Measurements from ENCODE around the gene CCN6.
"Not testable (repeated sequence)": the region's sequence is repeated elsewhere in the genome, so short reads cannot be mapped to it uniquely, and the experiment has no call there.

CCN6 gene

DNA sequence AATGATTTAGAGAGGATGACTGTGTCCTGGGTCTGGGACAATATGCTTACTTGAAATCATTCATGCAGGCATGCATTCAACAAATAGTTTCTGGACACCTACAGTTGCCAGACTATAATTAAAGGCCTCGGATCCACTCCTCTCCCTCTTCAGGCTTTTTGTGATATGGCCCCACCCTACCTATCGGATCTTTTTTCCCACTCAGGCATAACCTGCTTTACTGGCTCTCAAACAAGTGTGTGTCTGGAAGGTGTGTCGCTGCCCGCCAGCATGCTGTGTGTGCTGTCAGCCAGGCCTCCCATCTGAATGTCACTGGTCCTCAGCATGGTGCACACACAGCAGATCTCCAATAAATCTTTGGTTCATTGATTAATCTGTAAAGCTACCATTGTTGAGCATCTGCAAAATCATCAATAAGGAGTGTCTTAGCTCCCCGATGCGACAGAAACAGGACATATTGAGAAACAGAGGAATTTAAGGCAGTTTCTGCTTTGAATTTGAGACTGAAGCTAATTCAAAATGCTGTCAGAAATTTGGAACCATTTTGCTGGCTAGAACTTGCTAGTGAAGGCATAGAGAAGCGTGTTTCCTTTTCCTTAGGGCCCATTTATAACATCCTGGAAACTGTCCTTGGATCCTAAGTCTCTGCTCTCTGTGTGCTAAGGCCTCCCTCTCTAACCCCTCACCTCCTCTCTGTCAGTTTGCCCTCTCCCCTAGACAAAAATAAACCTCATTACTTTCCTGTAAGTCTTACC lies 23.5 kb upstream of the CCN6 start:
- no peak for DNase-seq

DNA sequence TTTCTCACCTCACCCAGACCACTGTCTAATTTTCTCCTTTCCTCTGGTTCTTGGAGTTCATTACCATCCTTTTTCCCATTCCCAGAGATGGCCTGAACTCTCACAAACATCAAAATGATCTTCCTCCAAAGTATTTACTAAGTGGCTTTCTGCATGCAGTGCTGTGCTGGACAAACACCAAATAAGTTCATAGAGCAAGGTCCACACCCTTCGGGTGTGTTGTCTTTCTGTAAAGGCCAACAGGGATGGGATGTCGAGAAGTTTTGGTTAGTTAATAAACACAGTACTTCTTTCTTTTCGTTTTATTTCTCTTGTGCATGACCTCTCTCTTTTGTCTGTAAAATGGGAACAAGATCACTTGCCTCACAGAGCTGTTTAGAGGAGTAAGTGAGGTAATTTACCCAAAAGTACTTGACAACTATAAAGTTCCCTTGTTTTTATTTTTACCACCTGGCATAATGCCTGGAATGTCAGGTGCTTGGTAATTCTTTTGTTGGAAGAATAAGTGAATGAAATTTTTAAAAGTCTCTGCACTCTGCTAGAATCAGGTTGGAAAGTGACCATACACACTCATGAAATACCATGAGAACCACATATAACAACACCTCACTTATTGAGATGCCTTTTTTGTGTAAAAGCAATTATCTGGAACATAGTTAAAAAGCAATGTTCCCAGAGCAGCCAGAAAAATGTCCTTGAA lies 22.8 kb upstream of the CCN6 start:
- DNase-seq = no peak

DNA sequence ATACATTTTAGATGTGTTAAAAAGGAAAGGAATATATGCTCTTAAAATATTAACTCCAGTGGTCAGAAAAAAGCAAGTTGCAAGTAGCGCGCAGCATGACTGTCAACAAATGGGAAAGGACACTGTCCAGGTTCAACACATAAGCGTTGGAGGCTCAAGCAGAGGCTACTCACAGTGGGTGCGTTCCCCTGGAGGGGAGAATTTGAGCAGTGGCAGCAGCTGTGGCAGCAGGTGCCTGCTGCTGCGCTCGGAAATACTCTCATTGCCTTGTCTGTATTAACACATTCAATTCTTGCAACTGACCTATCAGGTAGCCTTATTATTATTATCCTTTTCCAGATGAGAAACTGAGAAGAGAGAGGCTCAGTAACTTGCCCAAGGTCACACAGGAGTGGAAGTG lies 21.9 kb upstream of the CCN6 start:
- DNase-seq = no peak

DNA sequence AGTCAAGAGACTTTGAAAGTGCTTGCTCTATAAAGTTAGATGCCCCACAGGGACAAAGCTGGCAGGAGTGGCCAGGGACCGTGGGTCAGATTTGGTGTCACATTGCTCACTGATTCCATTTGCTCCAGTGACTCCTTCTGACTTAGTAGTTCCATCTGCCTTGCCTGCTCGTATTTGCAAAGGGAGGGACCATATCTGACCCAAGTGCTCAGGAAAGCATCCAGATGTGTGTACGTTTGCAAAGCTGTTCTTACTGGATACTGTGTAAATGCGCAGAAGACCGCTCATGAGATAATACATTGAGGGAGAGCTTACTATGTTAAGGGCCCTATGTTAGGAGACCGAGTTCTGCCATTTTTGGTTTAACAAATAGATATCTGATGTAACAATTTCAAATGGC lies 21.2 kb upstream of the CCN6 start:
- no peak for DNase-seq

DNA sequence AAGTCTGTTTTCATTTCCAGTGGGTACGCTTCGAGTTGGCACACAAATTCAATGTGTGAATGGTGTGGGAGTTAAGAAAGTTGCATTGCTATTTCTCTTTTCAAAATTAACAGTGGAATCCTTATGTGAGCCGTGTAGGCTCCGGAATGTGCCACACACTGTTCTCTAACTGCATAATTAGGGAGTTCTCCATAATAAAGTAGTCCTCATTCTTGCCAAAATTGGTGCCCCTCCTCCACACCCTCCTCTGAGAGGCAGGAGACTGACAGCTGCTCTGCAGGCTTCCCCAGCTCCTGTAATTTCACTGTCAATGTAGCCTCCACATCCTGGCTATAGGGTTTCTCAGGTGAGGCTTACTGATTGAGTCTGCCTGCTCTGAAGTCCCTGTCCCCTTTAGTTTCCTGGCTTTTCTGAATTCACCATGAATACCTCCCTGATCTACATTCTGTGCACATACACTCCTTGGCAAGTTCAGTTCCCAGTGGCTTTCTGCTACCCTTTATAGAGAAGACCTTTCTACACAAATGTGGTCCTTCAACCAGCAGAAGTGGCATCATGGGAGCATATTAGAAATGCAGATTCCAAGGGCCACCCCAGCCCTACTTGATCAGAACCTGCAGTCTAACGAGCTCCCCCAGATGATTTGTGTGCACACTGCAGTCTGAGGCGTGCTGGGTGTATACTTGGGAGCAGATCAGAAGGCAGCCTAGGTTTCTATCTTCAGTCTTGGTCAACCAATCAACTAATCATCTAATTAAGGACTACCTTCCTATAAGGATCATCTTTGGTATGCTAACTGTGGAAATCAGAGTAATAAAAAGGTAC lies 19.9 kb upstream of the CCN6 start:
- DNase-seq = no peak

DNA sequence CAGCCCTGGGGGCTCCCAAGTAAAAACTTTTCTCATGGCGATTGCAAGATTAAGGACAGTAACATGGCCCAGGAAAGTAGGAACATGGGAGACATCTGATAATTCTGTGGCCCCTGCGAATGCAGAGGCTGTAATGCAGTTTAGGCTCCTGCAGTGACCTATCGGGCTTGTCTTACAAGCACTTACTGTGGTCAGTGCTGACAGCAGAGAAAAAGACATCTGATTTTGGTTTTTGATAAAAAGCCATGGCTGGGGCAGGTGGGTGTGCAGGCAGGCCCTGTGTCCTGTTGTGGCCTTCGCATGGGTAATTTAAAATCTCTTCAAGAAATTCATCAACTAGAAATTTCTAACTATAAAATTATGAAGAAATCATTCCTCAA lies 19.3 kb upstream of the CCN6 start:
- no peak for DNase-seq

DNA sequence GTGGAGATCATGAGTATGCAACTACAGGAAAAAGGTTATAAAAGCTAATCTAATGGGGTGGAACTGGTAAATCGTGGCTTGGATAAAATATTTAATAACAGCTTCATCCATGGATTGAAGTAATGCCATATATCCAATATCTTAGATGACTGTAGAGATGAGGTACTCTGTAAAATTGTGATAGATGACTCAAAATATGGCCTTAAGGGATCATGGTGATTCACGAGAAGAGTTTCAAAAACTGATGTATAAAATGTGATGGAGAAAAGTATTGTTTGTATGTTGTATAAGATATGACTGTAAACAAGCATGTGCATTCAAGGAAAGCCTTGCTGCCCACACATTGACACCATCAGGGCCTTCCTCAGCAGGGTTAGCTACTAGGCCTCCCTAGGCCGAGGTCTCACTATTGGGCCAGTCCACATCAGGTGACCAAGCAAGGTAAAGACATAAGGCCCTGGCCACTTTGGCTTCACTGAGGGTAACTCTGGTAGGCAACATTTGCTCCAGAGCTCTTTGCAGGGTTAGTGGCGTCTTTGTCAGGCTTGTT lies 17.7 kb upstream of the CCN6 start:
- no peak for DNase-seq

DNA sequence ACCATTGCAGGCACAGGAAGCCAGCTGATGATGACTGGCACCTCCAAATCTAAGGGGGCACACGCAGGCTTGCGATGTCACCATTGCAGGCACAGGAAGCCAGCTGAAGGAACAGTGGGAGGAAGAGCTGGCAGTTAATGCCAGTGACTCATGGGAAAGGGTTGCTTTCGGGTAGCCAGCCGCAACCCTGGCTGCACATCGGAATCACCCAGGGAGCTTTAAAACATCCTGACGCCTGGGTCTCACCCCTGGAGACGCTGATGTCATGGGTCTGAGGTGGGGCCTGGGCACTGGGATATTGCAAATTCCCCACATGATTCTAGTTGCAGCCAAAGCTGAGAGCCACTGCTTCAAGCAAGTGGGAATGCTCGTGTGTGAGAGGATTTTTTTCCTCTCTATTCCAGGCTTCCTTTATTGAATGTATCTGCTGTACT lies 16.1 kb upstream of the CCN6 start:
- DNase-seq = no peak

DNA sequence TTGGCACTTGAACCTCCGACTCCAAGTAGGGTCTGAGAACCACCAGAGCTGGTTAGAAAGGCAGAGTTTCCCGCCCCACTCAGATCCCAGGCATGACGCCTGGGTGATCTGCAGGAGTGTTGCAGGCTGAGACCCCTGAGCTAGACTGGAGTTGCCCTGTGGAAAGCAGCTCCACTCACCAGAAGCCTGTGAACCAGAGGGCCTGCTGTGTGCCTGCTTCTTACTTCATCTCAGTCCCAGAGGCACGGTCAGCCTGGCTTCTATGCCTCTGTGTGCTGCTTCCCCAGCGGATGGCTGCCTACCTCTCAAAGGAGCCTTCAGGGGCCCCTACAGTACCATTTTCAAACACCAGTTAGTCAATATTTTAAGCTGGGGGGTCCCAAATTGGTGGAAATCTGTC lies 15.6 kb upstream of the CCN6 start:
- DNase-seq = no peak

DNA sequence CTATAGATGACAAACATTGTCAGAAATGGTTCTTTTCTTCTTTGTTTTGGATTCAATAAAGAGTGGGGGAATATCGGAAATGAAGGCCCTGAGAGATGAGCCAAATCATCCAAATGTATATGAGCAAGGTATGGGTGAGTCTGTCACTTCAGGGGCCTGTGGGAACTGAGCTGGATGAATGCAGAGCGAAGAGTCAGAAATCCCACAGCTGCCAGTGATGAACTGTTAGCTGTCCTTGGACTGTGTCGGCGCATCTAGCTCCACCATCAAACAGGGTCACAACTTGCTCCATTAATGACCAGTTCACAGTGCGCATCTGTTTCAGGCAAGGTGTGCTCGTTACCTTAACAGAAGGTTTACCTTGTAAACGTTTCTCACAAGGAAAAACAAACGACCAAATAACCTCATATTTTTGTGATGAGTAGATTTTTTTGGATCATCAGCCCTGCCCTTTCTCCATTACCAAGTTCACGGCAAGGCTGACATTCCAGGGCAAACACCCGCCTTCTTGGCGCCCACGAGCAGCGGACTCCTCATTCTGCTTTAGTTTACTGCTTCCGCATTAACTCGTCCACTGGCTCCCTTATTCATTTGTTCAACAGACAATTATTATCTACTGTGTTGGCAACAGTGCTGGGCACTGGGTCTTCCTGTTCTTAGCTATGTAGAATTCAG lies 15.0 kb upstream of the CCN6 start:
- DNase-seq = no peak

DNA sequence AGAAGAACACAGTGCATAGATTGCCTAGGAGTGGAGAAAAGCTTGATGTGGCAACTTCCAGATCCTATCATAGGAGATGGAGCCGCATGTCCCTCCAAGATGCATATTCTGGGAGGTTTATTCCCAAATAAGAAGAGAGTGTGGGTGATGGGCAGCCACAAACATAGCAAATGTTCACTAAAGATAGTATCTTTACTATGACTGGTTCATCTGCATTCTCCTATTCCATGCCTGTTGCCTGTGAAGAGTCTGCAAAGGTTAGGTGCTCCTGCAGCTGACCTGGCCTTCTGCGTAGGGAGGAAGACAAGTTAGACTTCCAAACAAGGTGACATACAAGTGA lies 14.5 kb upstream of the CCN6 start:
- DNase-seq = no peak

DNA sequence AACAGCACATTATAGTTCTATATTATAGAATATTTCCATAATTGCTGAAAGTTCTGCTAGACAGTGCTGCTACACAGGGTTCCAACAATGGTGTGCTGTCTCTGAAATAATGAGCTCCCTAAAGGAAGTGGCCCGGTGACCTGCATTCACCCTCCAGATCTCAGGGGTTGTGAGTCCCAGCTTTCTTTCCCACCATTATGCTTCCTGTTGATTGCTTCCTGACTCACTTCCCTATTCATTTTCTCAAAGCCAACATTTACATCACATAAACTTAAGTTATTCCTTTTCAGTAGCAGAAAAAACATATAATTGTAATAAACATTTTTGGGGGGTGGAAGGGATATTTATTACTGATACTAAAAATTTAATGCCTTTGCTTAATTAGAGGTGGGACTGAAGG lies 12.9 kb upstream of the CCN6 start:
- DNase-seq = no peak

DNA sequence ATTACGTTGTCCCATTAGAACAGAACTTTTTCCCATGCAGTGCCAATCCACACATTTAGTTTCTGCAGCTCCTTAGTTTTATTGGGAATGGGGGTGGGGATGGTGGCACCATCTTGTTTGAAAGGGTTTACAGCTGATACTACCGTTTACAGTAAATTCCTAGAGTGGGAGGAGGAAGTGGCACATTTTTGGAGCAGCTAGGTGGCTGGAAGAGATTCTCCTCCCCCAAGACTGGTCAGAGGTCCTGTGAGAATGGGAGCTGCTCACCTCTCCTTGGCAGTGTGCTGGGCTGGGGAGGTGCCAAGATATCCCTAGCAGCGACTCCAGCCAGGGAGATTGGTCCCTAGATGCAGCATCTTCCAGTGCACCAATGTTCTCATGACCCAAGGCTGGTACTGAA lies 12.4 kb upstream of the CCN6 start:
- DNase-seq = no peak

DNA sequence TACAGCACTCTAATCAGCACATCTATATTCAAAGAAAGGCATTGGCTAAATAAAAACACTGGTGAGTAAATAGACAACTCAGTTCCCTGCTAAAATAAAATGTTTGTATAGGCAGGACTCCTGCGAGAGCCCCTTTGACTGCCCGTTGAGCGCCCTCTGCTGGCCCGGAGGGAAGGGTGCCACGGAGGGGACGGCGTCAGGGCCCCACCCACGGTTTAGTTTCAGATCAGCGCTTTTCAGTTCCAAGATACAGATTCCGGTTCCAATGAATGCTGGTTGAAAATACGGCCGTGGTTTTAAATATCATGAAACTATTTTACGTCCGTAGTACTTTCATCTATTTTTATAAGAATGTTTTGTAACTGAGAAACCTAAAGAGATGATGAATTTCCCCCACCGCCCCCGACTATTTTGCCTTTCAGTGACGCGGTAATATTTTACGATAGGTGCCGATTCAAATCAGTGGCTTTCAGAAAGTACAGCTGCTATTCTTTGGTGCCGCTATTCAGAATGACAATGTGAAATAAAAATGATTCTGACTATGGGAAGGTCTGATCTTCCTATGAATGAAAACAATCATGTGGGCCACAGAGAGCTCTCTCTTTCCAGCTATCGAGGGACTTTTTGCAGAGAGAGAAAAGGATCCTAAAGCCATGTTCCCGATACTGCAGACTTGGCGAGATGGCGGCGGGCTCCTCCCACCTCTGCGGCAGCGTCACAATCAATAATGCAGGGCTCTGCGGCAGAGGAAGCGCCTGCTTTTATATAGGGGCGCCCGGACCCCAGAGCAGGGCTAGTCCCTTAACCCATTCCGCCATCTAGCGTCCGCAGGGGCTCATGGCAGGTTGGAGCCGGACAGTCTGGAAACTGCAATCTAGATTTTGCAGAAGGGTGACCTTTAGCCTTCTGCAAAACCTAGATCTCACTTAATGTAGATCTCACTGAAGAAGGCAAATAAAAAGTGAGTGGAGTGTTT lies 10.6 kb upstream of the CCN6 start:
- DNase-seq = peak; percentile 84

DNA sequence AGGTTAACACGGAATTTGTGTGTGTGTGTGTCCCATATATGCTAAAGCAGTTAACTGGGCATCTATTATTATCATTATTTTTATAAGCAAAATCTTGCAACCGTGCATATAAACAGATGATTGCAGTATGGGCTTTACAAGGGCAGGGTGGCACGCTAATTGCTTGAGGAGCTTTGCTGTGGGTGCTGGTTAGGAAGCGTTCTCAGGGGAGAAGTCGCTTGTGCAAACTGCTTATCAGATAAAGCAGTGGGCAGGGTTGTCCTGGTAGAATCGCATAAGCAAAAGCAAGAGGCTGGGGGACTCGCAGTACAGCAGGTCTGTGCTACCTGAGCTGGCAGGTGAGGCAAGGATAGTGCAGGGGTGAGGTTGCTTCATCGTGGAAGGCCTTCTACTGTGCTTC lies 9.7 kb upstream of the CCN6 start:
- no peak for DNase-seq

DNA sequence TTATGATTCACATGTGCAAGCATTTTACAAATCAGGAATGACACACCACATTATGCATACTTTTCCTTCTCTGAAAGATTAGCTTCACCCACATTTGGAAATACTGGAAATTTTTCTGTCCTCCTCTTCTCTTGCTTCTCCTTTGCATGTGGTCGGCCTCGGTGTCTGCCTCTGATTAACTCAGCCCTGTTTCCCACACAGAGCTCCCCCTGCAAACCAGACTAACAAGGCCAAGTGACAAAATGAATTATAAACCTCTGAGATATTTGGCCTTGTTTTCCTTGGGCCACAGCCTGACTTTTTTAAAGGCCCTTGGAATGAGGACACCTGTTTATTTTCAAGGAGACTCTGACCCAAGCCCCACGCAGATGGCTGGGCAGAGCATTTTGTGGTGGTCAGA lies 9.0 kb upstream of the CCN6 start:
- DNase-seq = no peak

DNA sequence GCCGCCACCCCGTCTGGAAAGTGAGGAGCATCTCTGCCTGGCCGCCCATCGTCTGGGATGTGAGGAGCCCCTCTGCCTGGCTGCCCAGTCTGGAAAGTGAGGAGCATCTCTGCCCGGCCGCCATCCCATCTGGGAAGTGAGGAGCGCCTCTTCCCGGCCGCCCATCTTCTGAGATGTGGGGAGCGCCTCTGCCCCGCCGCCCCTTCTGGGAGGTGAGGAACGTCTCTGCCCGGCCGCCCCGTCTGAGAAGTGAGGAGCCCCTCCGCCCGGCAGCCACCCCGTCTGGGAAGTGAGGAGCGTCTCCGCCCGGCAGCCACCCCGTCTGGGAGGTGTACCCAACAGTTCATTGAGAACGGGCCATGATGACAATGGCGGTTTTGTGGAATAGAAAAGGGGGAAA lies 6.4 kb upstream of the CCN6 start:
- DNase-seq = not testable (repeated sequence)

DNA sequence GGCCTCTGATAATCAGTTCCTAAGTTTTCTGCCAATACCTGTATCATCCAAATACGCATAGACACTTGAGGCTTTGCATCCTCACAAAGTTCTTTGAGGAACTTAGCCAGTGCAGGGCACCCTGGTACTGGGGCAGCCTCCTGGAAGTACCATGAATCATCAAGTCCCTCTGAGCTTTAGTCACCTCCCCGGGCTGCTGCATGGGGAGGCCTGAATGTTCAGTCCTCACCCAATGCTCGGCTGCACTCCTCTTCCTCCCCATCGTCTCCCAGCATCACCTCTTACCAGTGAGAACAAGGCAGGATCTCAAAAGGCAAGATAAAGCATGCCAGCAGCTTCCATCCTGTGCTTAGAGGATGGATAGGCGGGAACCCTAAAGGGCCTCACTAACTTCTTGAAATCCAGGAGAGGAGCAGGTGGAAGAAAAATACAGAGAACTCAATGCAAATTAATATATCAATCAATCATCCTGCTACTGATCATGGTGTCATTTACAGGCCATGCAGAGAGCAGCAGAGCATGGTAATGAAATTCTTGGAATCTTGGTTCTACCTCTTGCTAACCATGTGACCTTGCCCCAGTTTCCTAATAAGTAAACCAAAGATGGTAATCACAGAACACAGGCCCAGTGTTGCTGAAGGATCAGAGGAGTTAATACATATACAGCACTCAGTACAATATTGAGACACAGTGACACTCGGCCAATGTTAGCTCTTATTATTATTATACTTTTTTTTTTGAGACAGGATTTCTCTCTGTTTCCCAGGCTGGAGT lies 4.7 kb upstream of the CCN6 start:
- DNase-seq = no peak

DNA sequence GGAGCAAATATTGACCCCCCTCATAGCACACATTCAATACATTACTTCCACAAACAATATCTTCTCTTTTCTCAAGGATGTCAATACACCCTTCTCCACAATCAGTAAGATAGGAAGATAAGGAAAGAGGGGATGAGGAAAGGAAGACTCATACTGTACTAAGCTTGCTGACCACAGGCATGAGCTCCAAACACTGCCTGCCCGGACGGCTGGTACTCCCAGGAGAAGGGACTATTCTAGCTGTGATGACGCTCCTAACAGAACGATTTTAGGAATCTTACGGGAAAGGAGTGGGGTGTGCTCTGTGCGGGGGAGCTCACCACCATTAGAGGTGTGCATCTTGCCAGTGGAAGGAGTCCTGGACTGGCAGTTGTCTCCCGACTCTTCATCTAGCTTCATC lies 3.9 kb upstream of the CCN6 start:
- DNase-seq = no peak

DNA sequence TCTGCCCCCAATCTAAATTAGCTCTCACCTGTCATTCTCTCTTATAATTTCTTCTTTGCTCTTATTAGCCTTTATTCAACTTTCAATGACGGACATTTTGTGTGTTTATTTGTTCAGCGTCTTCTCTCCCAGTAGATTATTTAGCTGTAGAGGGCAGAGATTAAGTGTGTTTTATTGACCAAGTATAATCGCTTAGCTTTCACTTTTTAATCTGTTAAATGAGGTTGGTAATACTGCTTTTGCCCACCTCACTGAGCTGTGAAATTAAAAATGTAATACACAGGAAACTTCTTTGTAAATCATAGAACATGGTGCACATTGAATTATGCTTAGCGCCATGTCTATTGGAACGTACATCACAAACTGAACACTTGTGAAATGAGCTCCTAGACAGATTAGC lies 3.5 kb upstream of the CCN6 start:
- no peak for DNase-seq

DNA sequence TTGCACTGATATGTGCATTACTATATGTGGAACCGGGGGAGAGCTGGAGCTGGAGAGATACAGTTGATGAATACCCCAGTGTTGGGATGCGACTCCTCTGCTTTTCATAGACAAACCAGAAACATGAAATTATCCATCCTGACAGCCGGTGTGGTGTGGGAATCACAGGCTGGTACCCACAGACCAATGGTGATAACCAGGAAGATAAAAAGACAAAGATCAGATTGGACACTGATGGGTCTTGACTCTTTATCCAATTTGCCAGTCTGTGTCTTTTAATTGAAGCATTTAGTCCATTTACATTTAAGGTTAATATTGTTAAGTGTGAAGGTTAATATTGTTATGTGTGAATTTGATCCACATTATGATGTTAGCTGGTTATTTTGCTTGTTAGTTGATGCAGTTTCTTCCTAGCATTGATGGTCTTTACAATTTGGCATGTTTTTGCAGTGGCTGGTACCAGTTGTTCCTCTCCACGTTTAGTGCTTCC lies 2.6 kb upstream of the CCN6 start:
- not testable (repeated sequence) for DNase-seq
